Measurements from ENCODE around the gene C4orf50. TPM values are rescaled to one million over a fixed set of nuclear protein-coding genes. Genes with fewer than 3 reads are reported as not detected.
"Not testable (repeated sequence)": the region's sequence is repeated elsewhere in the genome, so short reads cannot be mapped to it uniquely, and the experiment has no call there.

Gene C4orf50
- total RNA-seq, 1 experiment from 2014 or later: not detected

GRCh38 chr4:6005175-6005574 is 13.1 kb downstream of the C4orf50 start:
- Histone ChIP-seq H3K36me3 (no peaks in the 10 kb centered on the region), H3K9me3 (no peaks in the 10 kb centered on the region), H3K4me3 (no peak overlapping the region), H3K27me3 (peaks cover 3% of the 10 kb centered on the region; the same call in 1 of the 2 replicates)
- DNase-seq: no peak

- H3K4me3 ChIP-seq, H3K36me3 ChIP-seq, DNase-seq, H3K27me3 ChIP-seq, H3K9me3 ChIP-seq: not testable (repeated sequence)
These were observed 14.7 kb downstream of the C4orf50 start for GRCh38 chr4:6003485-6003884.

- H3K4me3 ChIP-seq: no peak overlapping the region
- no peaks in the 10 kb centered on the region for H3K9me3 ChIP-seq
- DNase-seq: no peak
- H3K27me3 ChIP-seq: no peaks in the 10 kb centered on the region
- no peaks in the 10 kb centered on the region for H3K36me3 ChIP-seq
These were observed 15.3 kb downstream of the C4orf50 start for GRCh38 chr4:6002926-6003325.

- Histone ChIP-seq H3K4me3 (no peak overlapping the region), H3K36me3 (no peaks in the 10 kb centered on the region), H3K27me3 (no peaks in the 10 kb centered on the region), H3K9me3 (no peaks in the 10 kb centered on the region)
- no peak for DNase-seq
These were observed 15.8 kb downstream of the C4orf50 start for GRCh38 chr4:6002492-6002833.

- H3K36me3 ChIP-seq: no peaks in the 10 kb centered on the region
- H3K27me3 ChIP-seq: no peaks in the 10 kb centered on the region
- no peak overlapping the region for H3K4me3 ChIP-seq
- no peaks in the 10 kb centered on the region for H3K9me3 ChIP-seq
- no peak for DNase-seq
These were observed 16.3 kb downstream of the C4orf50 start for GRCh38 chr4:6001680-6002491.

GRCh38 chr4:5999830-6000365 is 18.3 kb downstream of the C4orf50 start:
- no peaks in the 10 kb centered on the region for H3K36me3 ChIP-seq
- H3K27me3 ChIP-seq: no peaks in the 10 kb centered on the region
- H3K9me3 ChIP-seq: no peaks in the 10 kb centered on the region
- no peak for DNase-seq
- H3K4me3 ChIP-seq: no peak overlapping the region

- Histone ChIP-seq H3K4me3 (no peak overlapping the region), H3K27me3 (no peaks in the 10 kb centered on the region)
- DNase-seq: no peak
These were observed 18.9 kb downstream of the C4orf50 start for GRCh38 chr4:5999356-5999755.

GRCh38 chr4:5998333-5998936 is 19.8 kb downstream of the C4orf50 start:
- Histone ChIP-seq H3K9me3 (no peaks in the 10 kb centered on the region), H3K27me3 (no peaks in the 10 kb centered on the region), H3K36me3 (no peaks in the 10 kb centered on the region), H3K4me3 (no peak overlapping the region)
- peak; percentile 30 for DNase-seq

More at GRCh38 chr4:5999356-5999755, 18.9 kb downstream of the C4orf50 start:
- H3K9me3 ChIP-seq: no peaks in the 10 kb centered on the region
- no peaks in the 10 kb centered on the region for H3K36me3 ChIP-seq

- no peak overlapping the region for H3K4me3 ChIP-seq
- H3K9me3 ChIP-seq: no peaks in the 10 kb centered on the region
- H3K36me3 ChIP-seq: no peaks in the 10 kb centered on the region
- DNase-seq: no peak
- H3K27me3 ChIP-seq: no peaks in the 10 kb centered on the region
These were observed 21.6 kb downstream of the C4orf50 start for GRCh38 chr4:5996641-5997040.

- H3K27me3 ChIP-seq: no peaks in the 10 kb centered on the region
- no peaks in the 10 kb centered on the region for H3K9me3 ChIP-seq
- DNase-seq: no peak
- no peak overlapping the region for H3K4me3 ChIP-seq
- H3K36me3 ChIP-seq: no peaks in the 10 kb centered on the region
These were observed 22.2 kb downstream of the C4orf50 start for GRCh38 chr4:5995901-5996623.

- no peaks in the 10 kb centered on the region for H3K36me3 ChIP-seq
- no peaks in the 10 kb centered on the region for H3K27me3 ChIP-seq
- no peak for DNase-seq
- no peak overlapping the region for H3K4me3 ChIP-seq
- H3K9me3 ChIP-seq: no peaks in the 10 kb centered on the region
These were observed 24.1 kb downstream of the C4orf50 start for GRCh38 chr4:5993876-5994811.

- not testable (repeated sequence) for H3K9me3 ChIP-seq, H3K36me3 ChIP-seq, H3K27me3 ChIP-seq, DNase-seq, H3K4me3 ChIP-seq
These were observed 24.9 kb downstream of the C4orf50 start for GRCh38 chr4:5993346-5993745.

GRCh38 chr4:5992828-5993321 is 25.4 kb downstream of the C4orf50 start:
- H3K36me3 ChIP-seq: no peaks in the 10 kb centered on the region
- H3K9me3 ChIP-seq: no peaks in the 10 kb centered on the region
- H3K27me3 ChIP-seq: no peaks in the 10 kb centered on the region
- H3K4me3 ChIP-seq: no peak overlapping the region
- DNase-seq: no peak

- H3K27me3 ChIP-seq: no peaks in the 10 kb centered on the region
- no peaks in the 10 kb centered on the region for H3K36me3 ChIP-seq
- no peaks in the 10 kb centered on the region for H3K9me3 ChIP-seq
- no peak for DNase-seq
- no peak overlapping the region for H3K4me3 ChIP-seq
These were observed 25.9 kb downstream of the C4orf50 start for GRCh38 chr4:5992171-5992827.

- Histone ChIP-seq H3K4me3 (no peak overlapping the region), H3K9me3 (no peaks in the 10 kb centered on the region), H3K27me3 (no peaks in the 10 kb centered on the region), H3K36me3 (no peaks in the 10 kb centered on the region)
- no peak for DNase-seq
These were observed 26.8 kb downstream of the C4orf50 start for GRCh38 chr4:5991405-5991804.
